Activated T-helper 9 cell treated with anti-CD3 and anti-CD28 coated beads, Interleukin-2, amount 50 U/mL, for 16 hours (primary cell): ENCODE measurements around the gene PBX2.
"Not testable (repeated sequence)": the region's sequence is repeated elsewhere in the genome, so short reads cannot be mapped to it uniquely, and the experiment has no call there.

Source experiments
- DNase-seq: peaks from one replicate; pipeline ENCODE4 v3.0.0-alpha.2; 2020; ENCODE audit warnings: low read depth

PBX2 gene

GRCh38 chr6:32203426-32204267 lies 13.6 kb upstream of the PBX2 start:
- no peak for DNase-seq

- no peak for DNase-seq
These were observed 12.2 kb upstream of the PBX2 start for GRCh38 chr6:32202186-32202585.

GRCh38 chr6:32200711-32201475 lies 10.9 kb upstream of the PBX2 start:
- DNase-seq: no peak

- DNase-seq: no peak
These were observed 8.9 kb upstream of the PBX2 start for GRCh38 chr6:32198866-32199265.

GRCh38 chr6:32198345-32198696 lies 8.3 kb upstream of the PBX2 start:
- no peak for DNase-seq

- DNase-seq: no peak
These were observed 6.9 kb upstream of the PBX2 start for GRCh38 chr6:32196682-32197616.

- DNase-seq: peak; percentile 46
These were observed 6.1 kb upstream of the PBX2 start for GRCh38 chr6:32195902-32196681.

GRCh38 chr6:32195652-32195901 lies 5.6 kb upstream of the PBX2 start:
- peak; percentile 100 for DNase-seq

- no peak for DNase-seq
These were observed 5.0 kb upstream of the PBX2 start for GRCh38 chr6:32194825-32195651.

GRCh38 chr6:32194388-32194787 lies 4.4 kb upstream of the PBX2 start:
- no peak for DNase-seq

- DNase-seq: not testable (repeated sequence)
These were observed 3.1 kb upstream of the PBX2 start for GRCh38 chr6:32193096-32193495.

GRCh38 chr6:32192608-32193039 lies 2.6 kb upstream of the PBX2 start, which contains the start of gene GPSM3:
TSS of gene GPSM3 (minus strand) at chr6:32192643. CDS start at chr6:32192513, 130 bp downstream.
- DNase-seq: peak; percentile 33

- DNase-seq: no peak
These were observed 1.9 kb upstream of the PBX2 start for GRCh38 chr6:32191696-32192607.

- DNase-seq: no peak
These were observed 1.1 kb upstream of the PBX2 start for GRCh38 chr6:32190911-32191677.

GRCh38 chr6:32189742-32190053 lies 304 bp downstream of the PBX2 start:
- DNase-seq: no peak

- DNase-seq: no peak
These were observed 797 bp downstream of the PBX2 start for GRCh38 chr6:32189069-32189741.

GRCh38 chr6:32188381-32189068 lies 1.5 kb downstream of the PBX2 start:
- DNase-seq: no peak
